DOHH2 (cell line): ENCODE data around the gene ITCH.

Experiments
- H3F3A ChIP-seq: fragments of 200-600 bp; sonication (generic), shearing (Covaris generic); 2 replicates; pipeline ENCODE4 v1.6.0; 2016; ENCODE audit warnings: antibody characterized with exemption, mild to moderate bottlenecking; ENCODE audit not compliant: control insufficient read depth, insufficient read depth
- H3K27ac ChIP-seq: fragments of 200-600 bp; sonication (generic); 2 replicates; pipeline ENCODE4 v1.5.1; 2014; ENCODE audit warnings: low read depth, mild to moderate bottlenecking, low read length, moderate library complexity
- H3K27me3 ChIP-seq: fragments of 200-600 bp; sonication (generic); 2 replicates; pipeline ENCODE4 v1.6.1; 2014; ENCODE audit warnings: mild to moderate bottlenecking, low read length, mixed read lengths; ENCODE audit not compliant: control insufficient read depth
- H3K36me3 ChIP-seq: fragments of 200-600 bp; sonication (generic); 2 replicates; pipeline ENCODE4 v1.6.1; 2014; ENCODE audit warnings: mild to moderate bottlenecking, low read length, moderate library complexity, mixed read lengths; ENCODE audit not compliant: control insufficient read depth
- H3K4me1 ChIP-seq: fragments of 200-600 bp; sonication (generic); 2 replicates; pipeline ENCODE4 v1.6.1; 2014; ENCODE audit warnings: mild to moderate bottlenecking, low read length, mixed read lengths; ENCODE audit not compliant: control insufficient read depth
- H3K4me2 ChIP-seq: fragments of 200-600 bp; sonication (generic); 2 replicates; pipeline ENCODE4 v1.6.0; 2014; ENCODE audit warnings: mild to moderate bottlenecking, low read length, moderate library complexity
- H3K4me3 ChIP-seq: fragments of 200-600 bp; sonication (generic); 2 replicates; pipeline ENCODE4 v1.5.1; 2014; ENCODE audit warnings: mild to moderate bottlenecking, low read length, mixed read lengths
- H3K79me2 ChIP-seq: fragments of 200-600 bp; sonication (generic); 2 replicates; pipeline ENCODE4 v1.6.1; 2014; ENCODE audit warnings: mild to moderate bottlenecking, low read length, mixed read lengths; ENCODE audit not compliant: control insufficient read depth
- H3K9me2 ChIP-seq: fragments of 200-600 bp; sonication (generic); replicated peaks from 2 replicates; pipeline ENCODE4 v1.6.1; 2014; ENCODE audit warnings: mild to moderate bottlenecking, low read length, mixed read lengths; ENCODE audit not compliant: control insufficient read depth
- H3K9me3 ChIP-seq: fragments of 200-600 bp; sonication (generic); 2 replicates; pipeline ENCODE4 v1.6.1; 2014; ENCODE audit warnings: antibody characterized with exemption, low read length, mixed read lengths; ENCODE audit not compliant: control insufficient read depth, insufficient read depth
- H4K20me1 ChIP-seq: fragments of 200-600 bp; sonication (generic); 2 replicates; pipeline ENCODE4 v1.6.0; 2014; ENCODE audit warnings: low read depth, mild to moderate bottlenecking, antibody characterized with exemption, low read length, moderate library complexity; ENCODE audit not compliant: control insufficient read depth, insufficient read depth
- CTCF ChIP-seq: fragments of 200-600 bp; sonication (generic); IDR thresholded peaks from one replicate; pipeline ENCODE4 v1.5.1; 2014; ENCODE audit warnings: antibody characterized with exemption, mild to moderate bottlenecking, low read depth, low read length; ENCODE audit not compliant: poor library complexity, severe bottlenecking
- EZH2phosphoT487 ChIP-seq: fragments of 200-600 bp; sonication (generic); IDR thresholded peaks from 2 replicates; pipeline ENCODE4 v1.6.1; 2017; ENCODE audit warnings: borderline replicate concordance, mild to moderate bottlenecking, antibody characterized with exemption, low read length, moderate library complexity, mixed read lengths

The ITCH gene

GRCh38 chr20:34362502-34363061, 491 bp upstream of the ITCH start:
- Histone ChIP-seq H3K4me3 (peak overlapping the region; percentile 86), H3K27ac (no peak overlapping the region)
- TF ChIP-seq EZH2phosphoT487 (no peak), CTCF (no peak)

GRCh38 chr20:34363465-34364222, 571 bp downstream of the ITCH start:
- peak overlapping the region; percentile 29; the same call in 1 of the 2 replicates for H3K27ac ChIP-seq
- peaks cover 17% of the 10 kb centered on the region; the same call in 1 of the 2 replicates for H4K20me1 ChIP-seq
- peaks cover 55% of the 10 kb centered on the region for H3K79me2 ChIP-seq

More at GRCh38 chr20:34362502-34363061, 491 bp upstream of the ITCH start:
- Histone ChIP-seq H4K20me1 (peaks cover 14% of the 10 kb centered on the region; the same call in 1 of the 2 replicates), H3K9me3 (no peaks in the 10 kb centered on the region), H3K4me1 (peaks cover 47% of the 10 kb centered on the region), H3F3A (no peaks in the 10 kb centered on the region), H3K4me2 (peak overlapping the region; percentile 81), H3K36me3 (peaks cover 13% of the 10 kb centered on the region), H3K79me2 (peaks cover 45% of the 10 kb centered on the region), H3K9me2 (no peaks in the 10 kb centered on the region), H3K27me3 (no peaks in the 10 kb centered on the region)

GRCh38 chr20:34364223-34364506, 1.1 kb downstream of the ITCH start:
- peak overlapping the region; percentile 86 for H3K4me3 ChIP-seq
- H3K4me2 ChIP-seq, result peak overlapping the region; percentile 81
- H3K4me1 ChIP-seq, result peaks cover 47% of the 10 kb centered on the region
- no peaks in the 10 kb centered on the region for H3K9me3 ChIP-seq
- TF ChIP-seq EZH2phosphoT487 (no peak), CTCF (no peak)
- H3K27ac ChIP-seq, result no peak overlapping the region
- no peaks in the 10 kb centered on the region for H3K27me3 ChIP-seq
- H3K9me2 ChIP-seq, result no peaks in the 10 kb centered on the region
- H4K20me1 ChIP-seq, result peaks cover 17% of the 10 kb centered on the region; the same call in 1 of the 2 replicates
- H3K36me3 ChIP-seq, result peaks cover 19% of the 10 kb centered on the region
- peaks cover 61% of the 10 kb centered on the region for H3K79me2 ChIP-seq
- H3F3A ChIP-seq, result no peaks in the 10 kb centered on the region

More at GRCh38 chr20:34363465-34364222, 571 bp downstream of the ITCH start:
- no peaks in the 10 kb centered on the region for H3K27me3 ChIP-seq
- H3K4me2 ChIP-seq, result peak overlapping the region; percentile 81
- no peaks in the 10 kb centered on the region for H3K9me3 ChIP-seq
- peaks cover 14% of the 10 kb centered on the region for H3K36me3 ChIP-seq
- H3F3A ChIP-seq, result no peaks in the 10 kb centered on the region
- peak overlapping the region; percentile 86 for H3K4me3 ChIP-seq
- no peaks in the 10 kb centered on the region for H3K9me2 ChIP-seq
- no peak for TF ChIP-seq EZH2phosphoT487
- TF ChIP-seq CTCF, result no peak
- peaks cover 47% of the 10 kb centered on the region for H3K4me1 ChIP-seq
